Bronchial epithelial cell (primary cell): Measurements from ENCODE around the gene EHD1. TPM values are rescaled to one million over a fixed set of nuclear protein-coding genes. Genes with fewer than 3 reads are reported as not detected.
A peak's percentile ranks its signal among the peaks of the same experiment; 100 is the strongest.

Source experiments
- DNase-seq: peaks from one replicate; pipeline ENCODE4 v3.0.0-alpha.2; 2010; ENCODE audit warnings: low read depth
- FAIRE-seq: peaks from 2 replicates; lab custom pipeline; 2011; peaks lifted over from hg19 to GRCh38; lab: Jason Lieb, UNC
- H3K27me3 ChIP-seq: 2 replicates; pipeline ENCODE4 v1.5.1; 2011; ENCODE audit warnings: low read length; ENCODE audit not compliant: control insufficient read depth, insufficient read depth
- H3K36me3 ChIP-seq: 2 replicates; pipeline ENCODE4 v1.5.1; 2011; ENCODE audit warnings: low read length; ENCODE audit not compliant: control insufficient read depth, insufficient read depth
- H3K4me3 ChIP-seq: 2 replicates; pipeline ENCODE4 v1.5.1; 2011; ENCODE audit warnings: mild to moderate bottlenecking, low read depth, low read length, control low read depth
- CTCF ChIP-seq: IDR thresholded peaks from 2 replicates; pipeline ENCODE4 v1.5.1; 2011; ENCODE audit warnings: mild to moderate bottlenecking, moderate library complexity, low read length, control low read depth, inconsistent platforms; ENCODE audit not compliant: insufficient read depth, severe bottlenecking
- total RNA-seq: library from RNA; depleted of rRNA; stranded (reverse); fragments of >200 nt; gene quantifications from 2 replicates; pipeline ENCODE4 v1.2.1, GENCODE V29; 2014

The EHD1 gene
- total RNA-seq, 1 donor from 2014 or later, result 32.9 TPM

- no peak overlapping the region for H3K4me3 ChIP-seq
- DNase-seq (no peak), FAIRE-seq (no peak)
- H3K27me3 ChIP-seq, result no peaks in the 10 kb centered on the region
- peaks cover 13% of the 10 kb centered on the region for H3K36me3 ChIP-seq
- no peak for TF ChIP-seq CTCF
These were observed 16.5 kb upstream of the EHD1 start for GRCh38 chr11:64894812-64895452.

GRCh38 chr11:64894070-64894811 is 15.8 kb upstream of the EHD1 start:
- peaks cover 13% of the 10 kb centered on the region for H3K36me3 ChIP-seq
- peak; percentile 87 for TF ChIP-seq CTCF
- FAIRE-seq, result no peak

GRCh38 chr11:64893194-64894069 is 15.0 kb upstream of the EHD1 start:
- no peak for FAIRE-seq
- TF ChIP-seq CTCF, result no peak
- no peak overlapping the region for H3K4me3 ChIP-seq
- peaks cover 11% of the 10 kb centered on the region for H3K36me3 ChIP-seq
- no peaks in the 10 kb centered on the region for H3K27me3 ChIP-seq
- no peak for DNase-seq

More at GRCh38 chr11:64894070-64894811, 15.8 kb upstream of the EHD1 start:
- Histone ChIP-seq H3K27me3 (no peaks in the 10 kb centered on the region), H3K4me3 (no peak overlapping the region)
- DNase-seq, result peak; percentile 45

GRCh38 chr11:64892838-64893193 is 14.4 kb upstream of the EHD1 start:
- Histone ChIP-seq H3K27me3 (no peaks in the 10 kb centered on the region), H3K4me3 (no peak overlapping the region), H3K36me3 (peaks cover 8% of the 10 kb centered on the region)
- no peak for TF ChIP-seq CTCF
- no peak for FAIRE-seq
- DNase-seq, result no peak

GRCh38 chr11:64892411-64892831 is 14.0 kb upstream of the EHD1 start:
- no peak for TF ChIP-seq CTCF
- H3K4me3 ChIP-seq, result no peak overlapping the region
- DNase-seq, result no peak
- FAIRE-seq, result no peak
- peaks cover 4% of the 10 kb centered on the region for H3K36me3 ChIP-seq
- H3K27me3 ChIP-seq, result no peaks in the 10 kb centered on the region
